Fibroblast of lung (primary cell): ENCODE measurements around the gene MLN.

ENCODE experiments used
- EZH2 ChIP-seq: IDR thresholded peaks from 2 replicates; pipeline ENCODE4 v1.5.1; 2012; ENCODE audit warnings: low read length, control low read depth, mild to moderate bottlenecking; ENCODE audit errors: missing control alignments
- TF ChIP-seq, protein P1 (sequence below), 2 donors: IDR thresholded peaks in 1 of 2; conservative IDR thresholded peaks in 1 of 2; 1 replicate in 1 of 2; 2 replicates in 1 of 2; pipeline ENCODE4 v1.5.1; 2011 to 2012; ENCODE audit warnings: low read length in 2 of 2, control low read depth in 1 of 2, inconsistent platforms in 1 of 2, low read depth in 1 of 2, mild to moderate bottlenecking in 1 of 2

DNA sequence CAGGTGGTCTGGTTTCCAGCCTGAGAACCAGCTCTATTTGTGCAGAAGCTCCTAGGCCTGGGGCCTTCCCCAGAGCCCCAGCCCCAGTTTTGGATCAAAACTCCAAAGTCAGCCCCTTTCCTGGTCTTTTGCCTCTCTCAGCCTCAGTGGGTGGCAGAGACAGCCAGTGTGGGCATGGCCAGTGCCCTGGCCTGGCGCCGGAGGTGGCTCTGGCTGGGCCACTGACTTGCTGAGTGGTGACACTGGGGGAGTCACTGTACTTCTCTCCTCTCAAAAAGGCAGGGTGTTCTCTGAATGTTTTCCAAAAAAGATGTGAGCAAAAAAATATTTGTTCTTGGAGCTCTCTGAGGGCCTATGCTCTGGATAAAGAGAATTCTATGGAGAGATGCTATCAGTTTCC lies 20.0 kb upstream of the MLN start:
- TF ChIP-seq, protein P1, sequence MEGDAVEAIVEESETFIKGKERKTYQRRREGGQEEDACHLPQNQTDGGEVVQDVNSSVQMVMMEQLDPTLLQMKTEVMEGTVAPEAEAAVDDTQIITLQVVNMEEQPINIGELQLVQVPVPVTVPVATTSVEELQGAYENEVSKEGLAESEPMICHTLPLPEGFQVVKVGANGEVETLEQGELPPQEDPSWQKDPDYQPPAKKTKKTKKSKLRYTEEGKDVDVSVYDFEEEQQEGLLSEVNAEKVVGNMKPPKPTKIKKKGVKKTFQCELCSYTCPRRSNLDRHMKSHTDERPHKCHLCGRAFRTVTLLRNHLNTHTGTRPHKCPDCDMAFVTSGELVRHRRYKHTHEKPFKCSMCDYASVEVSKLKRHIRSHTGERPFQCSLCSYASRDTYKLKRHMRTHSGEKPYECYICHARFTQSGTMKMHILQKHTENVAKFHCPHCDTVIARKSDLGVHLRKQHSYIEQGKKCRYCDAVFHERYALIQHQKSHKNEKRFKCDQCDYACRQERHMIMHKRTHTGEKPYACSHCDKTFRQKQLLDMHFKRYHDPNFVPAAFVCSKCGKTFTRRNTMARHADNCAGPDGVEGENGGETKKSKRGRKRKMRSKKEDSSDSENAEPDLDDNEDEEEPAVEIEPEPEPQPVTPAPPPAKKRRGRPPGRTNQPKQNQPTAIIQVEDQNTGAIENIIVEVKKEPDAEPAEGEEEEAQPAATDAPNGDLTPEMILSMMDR (conservative IDR thresholded peaks at IDR 0.05 in 1 of 2, IDR thresholded peaks at IDR 0.05 in 1 of 2; ENCODE audit: low read depth in 1 of 2, low read length in 2 of 2), result no peak
- no peak for TF ChIP-seq EZH2
